WI38 (cell line): ENCODE results near the gene SPDEF.

Source experiments
- H3K4me3 ChIP-seq: 2 replicates; pipeline ENCODE4 v1.5.1; 2011; ENCODE audit warnings: low read depth, mild to moderate bottlenecking, control low read depth, low read length
- CTCF ChIP-seq: IDR thresholded peaks from 2 replicates; pipeline ENCODE4 v1.5.1; 2012; ENCODE audit warnings: low read depth, mild to moderate bottlenecking, control low read depth, low read length

The SPDEF gene

GRCh38 chr6:34597605-34598353 lies 41.6 kb upstream of the SPDEF start:
- no peak for TF ChIP-seq CTCF
- H3K4me3 ChIP-seq = no peak overlapping the region

- no peak for TF ChIP-seq CTCF
Measured at GRCh38 chr6:34596798-34597197, 40.7 kb upstream of the SPDEF start.

GRCh38 chr6:34595332-34596184 lies 39.4 kb upstream of the SPDEF start:
- H3K4me3 ChIP-seq = no peak overlapping the region
- TF ChIP-seq CTCF = no peak

More at GRCh38 chr6:34596798-34597197, 40.7 kb upstream of the SPDEF start:
- no peak overlapping the region for H3K4me3 ChIP-seq

- no peak for TF ChIP-seq CTCF
- no peak overlapping the region for H3K4me3 ChIP-seq
Measured at GRCh38 chr6:34593701-34594100, 37.6 kb upstream of the SPDEF start.

- no peak for TF ChIP-seq CTCF
- H3K4me3 ChIP-seq = no peak overlapping the region
Measured at GRCh38 chr6:34592208-34592952, 36.3 kb upstream of the SPDEF start.

- no peak for TF ChIP-seq CTCF
- no peak overlapping the region for H3K4me3 ChIP-seq
Measured at GRCh38 chr6:34589691-34590090, 33.6 kb upstream of the SPDEF start.
